NCI-H226 (cell line): ENCODE data around the gene CFAP410.

ENCODE experiments used
- DNase-seq: peaks from one replicate; pipeline ENCODE4 v3.0.0-alpha.2; 2015

The CFAP410 gene

GRCh38 chr21:44329971-44330681 lies 9.1 kb downstream of the CFAP410 start:
- DNase-seq, result no peak

- DNase-seq, result no peak
Measured at GRCh38 chr21:44329086-44329889, 9.9 kb downstream of the CFAP410 start.

- no peak for DNase-seq
Measured at GRCh38 chr21:44328242-44328895, 10.8 kb downstream of the CFAP410 start.

- no peak for DNase-seq
Measured at GRCh38 chr21:44327603-44327974, 11.6 kb downstream of the CFAP410 start.

GRCh38 chr21:44326716-44327602 lies 12.2 kb downstream of the CFAP410 start:
- DNase-seq, result no peak

GRCh38 chr21:44326272-44326647 lies 12.9 kb downstream of the CFAP410 start:
- no peak for DNase-seq

- DNase-seq, result no peak
Measured at GRCh38 chr21:44325386-44326271, 13.6 kb downstream of the CFAP410 start.

GRCh38 chr21:44324854-44325107 lies 14.4 kb downstream of the CFAP410 start:
- DNase-seq, result no peak

GRCh38 chr21:44324106-44324853 lies 14.9 kb downstream of the CFAP410 start:
- no peak for DNase-seq

- no peak for DNase-seq
Measured at GRCh38 chr21:44323591-44323990, 15.6 kb downstream of the CFAP410 start.

GRCh38 chr21:44322621-44323325 lies 16.4 kb downstream of the CFAP410 start:
- DNase-seq, result no peak

- DNase-seq, result no peak
Measured at GRCh38 chr21:44321846-44322450, 17.2 kb downstream of the CFAP410 start.

GRCh38 chr21:44320847-44321246 lies 18.3 kb downstream of the CFAP410 start:
- no peak for DNase-seq

GRCh38 chr21:44319407-44320065 lies 19.7 kb downstream of the CFAP410 start:
- DNase-seq, result no peak

GRCh38 chr21:44318489-44319285 lies 20.5 kb downstream of the CFAP410 start:
- DNase-seq, result no peak

GRCh38 chr21:44317871-44318270 lies 21.3 kb downstream of the CFAP410 start:
- DNase-seq, result no peak

- DNase-seq, result no peak
Measured at GRCh38 chr21:44317241-44317782, 21.9 kb downstream of the CFAP410 start.

GRCh38 chr21:44316277-44316900 lies 22.8 kb downstream of the CFAP410 start:
- no peak for DNase-seq
